SIG-M5 (cell line): ENCODE results near the gene LILRB5.
"Not testable (repeated sequence)": the region's sequence is repeated elsewhere in the genome, so short reads cannot be mapped to it uniquely, and the experiment has no call there.

Source experiments
- DNase-seq: peaks from one replicate; lab custom pipeline; 2025; lab: John Stamatoyannopoulos, UW

LILRB5 gene

GRCh38 chr19:54242234-54242633 lies 14.8 kb downstream of the LILRB5 start:
- DNase-seq = not testable (repeated sequence)

DNA sequence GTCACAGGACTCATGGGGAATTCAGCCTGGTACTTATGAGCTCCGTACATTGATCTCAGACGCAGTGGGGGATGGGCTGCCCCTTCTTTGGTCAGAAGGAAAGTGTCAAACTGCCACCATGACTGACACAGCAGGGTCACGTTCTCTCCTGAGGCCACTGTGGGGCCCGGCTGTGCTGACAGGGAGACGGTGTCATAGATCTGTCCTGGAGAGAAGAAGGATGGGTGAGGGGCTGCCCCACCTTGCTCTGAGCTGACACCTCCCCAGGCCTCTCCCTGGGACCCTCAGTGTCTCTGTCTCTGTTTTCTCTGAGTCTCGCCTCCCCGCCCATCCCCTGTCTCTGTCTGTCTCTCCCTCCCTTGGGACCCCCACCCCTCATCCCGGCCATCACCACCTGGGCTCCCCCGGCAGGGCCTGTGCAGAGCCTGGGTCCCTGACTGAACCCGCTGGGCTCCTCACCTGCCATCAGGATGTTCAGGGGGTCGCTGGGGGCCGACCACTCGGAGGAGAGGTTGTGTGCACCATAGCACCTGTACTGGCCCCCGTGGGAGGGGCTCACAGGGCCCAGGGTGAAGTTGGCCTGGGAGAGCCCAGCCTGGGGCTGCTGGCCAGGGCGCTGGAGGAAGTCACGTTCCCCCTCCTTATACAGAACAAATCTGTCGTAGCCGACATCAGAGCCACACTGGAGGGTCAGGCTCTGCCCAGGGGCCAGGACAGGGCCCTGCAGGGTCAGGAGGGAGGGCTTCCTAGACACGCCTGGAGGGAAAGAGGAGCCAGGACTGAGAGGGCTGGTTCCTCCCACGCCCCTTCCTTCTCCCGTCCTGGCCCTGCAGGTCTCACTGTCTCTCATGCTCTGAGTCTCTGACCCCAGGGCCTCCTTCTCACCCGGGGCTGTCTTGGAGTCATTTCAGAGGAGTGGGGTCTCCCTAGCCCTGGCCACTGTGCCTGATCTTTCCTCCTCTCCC lies 16.4 kb downstream of the LILRB5 start:
- not testable (repeated sequence) for DNase-seq

DNA sequence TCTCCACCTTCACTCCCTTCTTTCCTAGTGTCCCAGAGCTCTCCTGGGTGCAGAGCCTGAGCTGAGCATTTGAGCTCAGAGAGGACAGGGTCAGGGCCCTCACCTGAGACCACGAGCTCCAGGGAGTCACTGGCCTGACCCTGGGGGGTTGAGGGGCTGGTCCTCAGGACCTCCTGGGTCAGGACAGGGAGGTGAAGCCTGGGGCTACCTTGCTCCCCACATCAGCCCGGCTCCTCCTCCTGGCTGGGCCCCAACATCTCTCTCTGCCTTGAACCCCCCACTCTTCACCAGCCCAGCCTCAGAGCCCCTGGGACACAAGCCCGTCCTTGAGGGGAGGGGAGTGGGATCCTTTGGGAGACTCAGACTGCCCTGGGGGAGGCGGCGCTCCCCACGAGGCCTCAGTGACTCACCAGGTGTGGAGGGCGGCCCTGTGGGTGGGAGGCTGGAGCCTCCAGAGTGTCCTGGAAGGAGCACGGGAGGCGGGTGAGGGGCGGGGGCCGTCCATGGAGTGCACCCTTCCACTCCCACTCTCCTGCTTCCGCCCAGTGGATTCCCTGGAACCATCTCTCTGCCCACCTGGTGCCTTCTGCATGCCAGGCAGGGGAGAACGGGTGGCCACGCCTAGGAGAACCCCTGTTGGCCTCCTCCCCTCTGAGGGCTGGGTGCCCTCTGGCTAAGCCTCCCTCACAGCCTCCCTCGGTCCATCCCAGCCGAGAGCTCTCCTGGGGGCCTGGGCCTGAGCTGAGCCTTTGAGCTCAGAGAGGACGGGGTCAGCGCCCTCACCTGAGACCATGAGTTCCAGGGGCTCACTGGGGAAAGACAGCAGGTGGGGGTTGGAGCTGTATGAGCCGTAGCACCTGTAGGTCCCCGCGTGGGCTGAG lies 17.3 kb downstream of the LILRB5 start:
- DNase-seq = not testable (repeated sequence)

- DNase-seq = no peak
Observed at GRCh38 chr19:54233941-54234340, 23.1 kb downstream of the LILRB5 start.

DNA sequence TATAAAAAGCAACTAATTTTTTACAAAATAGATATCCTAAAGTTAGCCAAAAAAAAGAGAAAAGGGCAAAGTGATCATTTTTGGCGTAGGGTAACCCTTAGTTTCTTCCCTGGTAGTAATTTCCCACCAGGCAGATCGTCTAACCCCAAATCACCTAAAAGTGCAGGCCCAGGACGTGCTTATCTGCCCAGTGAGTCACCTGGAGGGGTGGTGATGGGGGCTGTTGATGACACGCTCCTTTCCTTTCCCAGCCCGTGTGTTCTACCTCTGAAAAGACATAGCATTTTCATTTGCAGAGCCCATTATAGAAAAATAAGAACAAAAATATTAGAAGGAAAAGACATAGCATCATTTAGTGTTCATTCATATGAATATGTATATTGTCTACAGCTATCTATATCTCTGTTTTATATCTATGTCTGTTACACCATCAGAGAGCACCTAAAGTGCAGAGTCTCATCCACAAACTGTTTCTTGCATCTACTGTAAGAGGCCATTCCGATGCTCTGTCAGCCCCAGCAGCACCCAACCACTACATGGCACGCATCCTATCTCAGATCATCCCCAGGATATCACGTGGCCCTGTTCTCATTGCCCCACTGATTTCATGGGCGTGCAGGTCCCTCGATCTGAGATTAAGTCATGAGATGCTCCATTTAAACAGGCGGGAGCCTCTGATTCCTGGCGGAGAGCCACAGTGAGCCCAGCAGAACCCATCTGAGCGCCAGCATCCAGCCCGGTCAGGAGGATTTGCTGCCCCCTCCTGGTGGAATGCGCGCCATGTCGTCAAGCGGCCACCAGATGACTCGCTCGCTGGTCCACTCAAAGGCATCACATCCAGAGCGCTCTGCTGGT lies 25.8 kb downstream of the LILRB5 start:
- no peak for DNase-seq

- no peak for DNase-seq
Observed at GRCh38 chr19:54230031-54230430, 27.0 kb downstream of the LILRB5 start.

DNA sequence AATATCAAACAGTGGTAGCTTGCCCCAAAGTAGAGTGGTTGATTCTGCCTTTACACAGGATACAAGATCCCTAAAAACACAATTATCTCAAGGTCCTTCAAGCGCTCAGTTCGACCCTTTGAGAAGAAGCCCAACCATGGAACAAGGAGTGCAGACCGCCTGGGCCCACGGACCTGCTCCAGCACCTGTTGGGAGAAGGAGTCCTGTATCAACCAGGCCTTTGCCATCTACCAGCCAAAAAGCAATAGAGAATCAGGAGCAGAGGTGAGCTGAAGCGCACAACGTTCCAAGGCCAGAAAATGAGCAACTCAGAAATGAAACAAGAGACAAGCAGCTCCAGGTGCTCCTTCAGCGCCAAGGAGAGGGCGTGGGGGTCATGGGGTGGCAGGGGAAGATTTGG lies 27.9 kb downstream of the LILRB5 start:
- DNase-seq = no peak

DNA sequence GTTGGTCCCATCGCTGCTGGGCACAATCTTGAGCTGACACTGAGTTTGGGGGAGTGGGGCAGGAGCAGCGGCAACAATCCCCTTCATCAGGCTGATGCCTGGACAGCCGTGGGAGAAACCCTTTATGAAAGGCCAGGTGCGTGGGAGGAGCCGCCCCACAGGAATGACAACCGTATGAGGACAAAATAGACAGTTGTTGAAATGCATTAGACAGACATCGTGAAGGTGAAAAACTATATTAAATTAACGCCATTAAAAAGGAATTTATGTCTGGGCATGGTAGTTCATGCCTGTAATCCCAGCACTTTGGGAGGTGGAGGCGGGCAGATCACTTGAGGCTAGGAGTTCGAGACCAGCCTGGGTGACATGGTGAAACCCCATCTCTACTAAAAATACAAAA lies 32.5 kb downstream of the LILRB5 start:
- DNase-seq = not testable (repeated sequence)

DNA sequence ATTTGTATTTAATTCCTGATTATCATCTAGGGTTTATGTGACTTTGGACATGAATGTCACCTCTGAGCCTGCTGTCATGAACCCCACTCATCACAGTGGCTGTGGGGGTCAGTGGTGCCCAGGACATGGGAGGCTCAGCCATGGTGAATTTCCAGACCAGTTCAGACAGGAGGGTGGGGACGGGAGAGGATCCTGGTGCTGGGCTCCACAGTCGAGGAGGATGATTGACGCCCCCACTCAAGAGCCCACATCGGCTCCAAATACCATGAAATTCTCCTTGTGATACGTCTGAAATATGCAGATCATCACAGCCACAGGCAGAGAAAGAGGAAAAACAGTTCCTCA lies 33.2 kb downstream of the LILRB5 start:
- not testable (repeated sequence) for DNase-seq

DNA sequence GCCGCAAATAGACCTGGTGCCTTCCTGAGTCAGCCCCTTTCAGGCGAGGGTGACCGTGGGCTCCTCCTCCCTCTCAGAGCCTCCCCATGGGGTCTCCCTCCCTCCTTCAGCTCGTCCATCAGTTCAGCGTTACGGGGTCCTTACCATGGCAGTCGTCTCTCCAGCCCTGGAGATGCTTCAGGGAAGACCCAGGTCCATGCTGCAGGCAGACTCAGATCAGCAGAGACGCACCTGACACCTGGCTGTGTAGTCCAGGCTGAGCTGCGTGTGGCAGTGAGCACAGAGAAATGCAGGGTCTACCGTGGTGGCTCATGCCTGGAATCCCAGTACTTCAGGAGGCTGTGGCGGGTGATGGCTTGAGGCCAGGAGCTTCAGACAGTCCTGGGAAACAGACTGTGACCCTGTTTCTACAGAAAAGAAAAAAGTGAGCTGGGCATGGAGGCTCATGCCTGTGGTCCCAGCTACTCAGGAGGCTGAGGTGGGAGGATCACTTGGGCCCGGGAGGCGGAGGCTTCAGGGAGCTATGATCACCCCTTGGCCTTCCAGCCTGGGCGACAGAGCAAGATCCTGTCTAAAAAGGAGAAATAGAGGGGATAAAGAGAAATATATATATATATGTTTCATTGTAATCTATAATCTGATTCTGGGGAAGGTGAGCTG lies 33.7 kb downstream of the LILRB5 start:
- DNase-seq = not testable (repeated sequence)

GRCh38 chr19:54222474-54223276 lies 34.4 kb downstream of the LILRB5 start, which contains the start of gene LILRB3:
LILRB3 (minus strand) TSS chr19:54223007; CDS start chr19:54222976, 31 bp downstream.
- not testable (repeated sequence) for DNase-seq

DNA sequence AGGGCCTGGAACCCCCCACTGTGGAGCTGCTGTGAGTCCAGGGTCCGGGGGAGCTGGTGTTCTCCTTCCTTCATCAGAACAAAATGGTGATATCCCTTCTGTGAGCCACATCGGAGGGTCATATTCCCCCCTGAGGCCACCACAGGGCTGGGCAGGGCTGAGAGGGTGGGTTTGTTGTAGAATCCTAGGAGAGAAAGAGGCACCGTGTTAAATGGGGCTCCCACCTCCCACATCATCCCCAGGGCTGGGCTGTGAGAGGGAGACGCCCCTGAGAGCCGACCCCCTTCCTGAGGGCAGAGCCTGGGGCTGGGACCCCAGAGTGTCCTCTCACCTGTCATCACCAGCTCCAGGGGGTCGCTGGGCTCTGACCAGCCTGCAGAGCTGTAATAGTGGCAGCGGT lies 35.1 kb downstream of the LILRB5 start:
- DNase-seq = not testable (repeated sequence)

DNA sequence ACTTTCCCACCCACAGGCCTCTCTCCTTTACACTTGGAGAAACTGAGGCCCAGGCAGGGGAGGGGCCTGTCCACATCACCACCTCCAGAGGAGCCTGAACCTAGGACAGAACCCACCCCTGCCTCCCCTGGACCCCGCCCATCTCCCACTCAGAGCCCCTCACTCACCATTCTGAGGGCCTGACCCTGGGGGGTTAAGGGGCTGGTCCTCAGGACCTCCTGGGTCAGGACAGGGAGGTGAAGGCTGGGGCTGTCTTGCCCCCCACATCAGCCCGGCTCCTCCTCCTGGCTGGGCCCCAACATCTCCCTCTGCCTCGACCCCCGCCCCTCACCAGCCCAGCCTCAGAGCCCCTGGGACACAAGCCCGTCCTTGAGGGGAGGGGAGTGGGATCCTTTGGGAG lies 37.4 kb downstream of the LILRB5 start:
- DNase-seq = not testable (repeated sequence)

GRCh38 chr19:54218960-54219661 lies 38.0 kb downstream of the LILRB5 start:
- DNase-seq = no peak

GRCh38 chr19:54218259-54218658 lies 38.8 kb downstream of the LILRB5 start:
- no peak for DNase-seq

DNA sequence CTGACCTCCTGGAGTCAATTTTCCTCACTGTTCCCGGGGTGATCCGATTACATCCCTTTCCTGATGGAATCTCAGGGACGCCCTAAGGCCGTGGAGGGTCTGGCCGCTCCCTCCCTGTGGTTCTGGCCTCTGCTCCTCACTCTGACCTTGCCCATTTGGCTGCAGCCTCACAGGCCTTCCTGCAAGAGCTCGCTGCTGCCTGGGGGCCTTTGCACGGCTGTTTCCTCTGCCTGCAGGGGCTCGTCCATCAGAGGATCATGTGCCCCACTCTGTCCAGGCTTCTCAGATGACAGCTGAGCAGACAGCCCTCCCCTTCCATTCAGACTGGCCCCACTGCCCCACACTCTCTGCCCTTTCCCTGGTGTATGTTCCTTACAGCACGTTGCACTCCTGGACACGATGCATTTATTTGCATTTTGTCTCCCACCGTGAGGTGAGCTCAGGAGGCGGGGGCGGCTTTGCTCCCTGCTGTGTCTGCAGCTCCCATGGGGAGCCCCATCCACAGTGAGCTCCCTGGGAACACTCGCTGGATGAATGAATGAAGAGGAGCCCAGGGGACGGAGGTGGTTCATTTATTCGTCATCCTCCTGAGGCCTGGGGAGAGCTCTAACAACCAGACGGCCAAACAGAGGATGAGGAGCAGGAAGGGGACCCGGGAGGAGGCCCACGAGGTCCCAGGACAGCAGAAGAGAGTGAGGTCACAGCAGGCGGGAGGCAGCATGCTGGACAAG lies 39.4 kb downstream of the LILRB5 start:
- not testable (repeated sequence) for DNase-seq

GRCh38 chr19:54216869-54217268 lies 40.2 kb downstream of the LILRB5 start:
- DNase-seq = no peak

GRCh38 chr19:54214734-54215133 lies 42.3 kb downstream of the LILRB5 start:
- DNase-seq = not testable (repeated sequence)

DNA sequence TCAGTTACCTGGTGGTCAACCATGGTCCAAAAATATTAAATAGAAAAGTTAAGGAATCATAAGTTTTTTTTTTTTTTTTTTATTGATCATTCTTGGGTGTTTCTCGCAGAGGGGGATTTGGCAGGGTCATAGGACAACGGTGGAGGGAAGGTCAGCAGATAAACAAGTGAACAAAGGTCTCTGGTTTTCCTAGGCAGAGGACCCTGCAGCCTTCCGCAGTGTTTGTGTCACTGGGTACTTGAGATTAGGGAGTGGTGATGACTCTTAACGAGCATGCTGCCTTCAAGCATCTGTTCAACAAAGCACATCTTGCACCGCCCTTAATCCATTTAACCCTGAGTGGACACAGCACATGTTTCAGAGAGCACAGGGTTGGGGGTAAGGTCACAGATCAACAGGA lies 42.9 kb downstream of the LILRB5 start:
- DNase-seq = not testable (repeated sequence)
